Breast epithelium (tissue), 4 donors: ENCODE measurements around the gene ABCC5. TPM values are rescaled to one million over a fixed set of nuclear protein-coding genes. Genes with fewer than 3 reads are reported as not detected.

ENCODE experiments used
- DNase-seq, 2 donors: peaks; one replicate each; pipeline ENCODE4 v3.0.0-alpha.2; 2019; ENCODE audit warnings: low spot score in 2 of 2
- H3K27ac ChIP-seq, 2 donors: fragments of 200-600 bp; sonication (generic) in 1 of 2; one replicate each; pipeline ENCODE4 v1.5.1; 2016 to 2019; ENCODE audit warnings: mild to moderate bottlenecking in 1 of 2
- H3K27me3 ChIP-seq, 2 donors: fragments of 200-600 bp; sonication (generic) in 1 of 2; one replicate each; pipeline versions ENCODE4 v1.5.1 to v1.6.0; 2017 to 2019; ENCODE audit warnings: control low read depth in 1 of 2, mild to moderate bottlenecking in 1 of 2
- H3K36me3 ChIP-seq: fragments of 200-600 bp; one replicate; pipeline ENCODE4 v1.5.1; 2019
- H3K4me1 ChIP-seq, 2 donors: fragments of 200-600 bp; sonication (generic); one replicate each; pipeline ENCODE4 v1.5.1; 2016 to 2019; ENCODE audit warnings: control low read depth in 1 of 2
- H3K4me3 ChIP-seq, 3 donors: fragments of 200-600 bp; sonication (generic); 1 replicate in 2 of 3; 2 replicates in 1 of 3; pipeline ENCODE4 v1.5.1; 2016 to 2019; ENCODE audit warnings: mild to moderate bottlenecking in 3 of 3, moderate library complexity in 2 of 3
- H3K9me3 ChIP-seq, 2 donors: fragments of 200-600 bp; sonication (generic) in 1 of 2; one replicate each; pipeline ENCODE4 v1.5.1; 2016 to 2019; ENCODE audit warnings: control low read depth in 1 of 2
- POLR2A ChIP-seq: fragments of 450-650 bp; IDR thresholded peaks from one replicate; pipeline ENCODE4 v1.6.1; 2016; ENCODE audit warnings: antibody characterized with exemption, mild to moderate bottlenecking, moderate library complexity
- POLR2AphosphoS5 ChIP-seq, 3 donors: sonication (generic); formaldehyde crosslinking; IDR thresholded peaks; one replicate each; pipeline ENCODE4 v1.6.1; 2017; ENCODE audit warnings: antibody characterized with exemption in 3 of 3
- intact Hi-C: fragments of 100-400 bp; cut with DNase I; formaldehyde crosslinking; loops from one replicate; pipeline ENCODE4 v1.15.1; 2023; ENCODE audit warnings: low total_unique reads
- total RNA-seq, 3 donors: library from RNA; depleted of rRNA; stranded (reverse); fragments of >200 nt; gene quantifications; one replicate each; pipeline ENCODE4 v1.1.0, GENCODE V29; 2016
- TF ChIP-seq, protein P1 (sequence below), 3 donors: fragments of 450-650 bp; IDR thresholded peaks; one replicate each; pipeline ENCODE4 v1.5.1; 2016 to 2017; ENCODE audit warnings: antibody characterized with exemption in 3 of 3, mild to moderate bottlenecking in 3 of 3, moderate library complexity in 3 of 3

ABCC5 gene
- total RNA-seq, result 10 to 100 TPM; 21.0 to 29.9 (median 21.8) TPM

DNA sequence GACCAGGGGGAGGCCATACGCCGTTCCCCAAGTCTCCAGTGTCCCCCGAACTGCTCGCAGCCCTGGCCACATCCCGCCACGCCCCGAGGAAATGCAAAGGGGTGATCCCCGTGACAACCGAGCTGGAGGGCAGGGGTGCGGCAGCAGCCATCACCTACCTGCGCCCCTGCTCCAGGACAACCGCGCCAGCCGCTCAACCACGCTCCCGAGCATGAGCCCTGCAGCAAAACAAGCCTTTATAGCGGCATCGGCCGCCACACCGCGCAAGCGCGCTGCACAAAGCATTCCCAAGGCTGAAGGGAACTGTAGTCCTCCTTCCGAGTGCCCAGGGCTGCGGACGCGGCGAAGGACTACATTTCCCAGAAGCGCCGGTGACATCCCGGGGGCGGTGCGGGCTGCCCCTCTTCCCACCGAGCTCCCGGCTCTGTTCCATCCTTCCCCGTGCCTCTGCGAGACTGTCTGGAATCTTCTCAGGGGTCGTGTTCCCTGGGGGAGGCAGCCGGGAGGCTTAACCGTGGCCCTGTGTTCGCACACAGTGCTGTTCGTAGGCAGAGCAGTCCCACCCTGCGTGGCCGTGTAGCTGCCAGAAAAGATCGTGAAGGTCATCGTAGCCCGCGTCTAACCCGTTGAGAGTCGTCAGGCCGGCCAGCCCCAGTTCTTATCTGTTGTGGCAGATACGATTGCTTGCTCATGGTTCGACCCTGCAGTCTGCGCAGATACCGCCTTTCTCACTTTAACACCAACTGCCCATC, at the start of gene ABCC5:
Gene ABCC5 (minus strand): TSS at position 213 of the 752 bp plus-strand sequence. CDS start 3,492 bp downstream, outside the sequence.
- no peaks in the 10 kb centered on the region for H3K9me3 ChIP-seq
- peak; percentile 78 to 81 for DNase-seq
- peak within 1 kb of the TSS; percentile 80 to 97 (median 95) for H3K4me3 ChIP-seq
- no peaks in the 10 kb centered on the region for H3K27me3 ChIP-seq
- H3K4me1 ChIP-seq, result peaks cover 0 to 6% of the 10 kb centered on the region in 2 donors
- TF ChIP-seq POLR2AphosphoS5 (IDR thresholded peaks at IDR 0.05) (peak in 2 of 3 donors; percentile 26 to 48), POLR2A (no peak)
- TF ChIP-seq, protein P1, sequence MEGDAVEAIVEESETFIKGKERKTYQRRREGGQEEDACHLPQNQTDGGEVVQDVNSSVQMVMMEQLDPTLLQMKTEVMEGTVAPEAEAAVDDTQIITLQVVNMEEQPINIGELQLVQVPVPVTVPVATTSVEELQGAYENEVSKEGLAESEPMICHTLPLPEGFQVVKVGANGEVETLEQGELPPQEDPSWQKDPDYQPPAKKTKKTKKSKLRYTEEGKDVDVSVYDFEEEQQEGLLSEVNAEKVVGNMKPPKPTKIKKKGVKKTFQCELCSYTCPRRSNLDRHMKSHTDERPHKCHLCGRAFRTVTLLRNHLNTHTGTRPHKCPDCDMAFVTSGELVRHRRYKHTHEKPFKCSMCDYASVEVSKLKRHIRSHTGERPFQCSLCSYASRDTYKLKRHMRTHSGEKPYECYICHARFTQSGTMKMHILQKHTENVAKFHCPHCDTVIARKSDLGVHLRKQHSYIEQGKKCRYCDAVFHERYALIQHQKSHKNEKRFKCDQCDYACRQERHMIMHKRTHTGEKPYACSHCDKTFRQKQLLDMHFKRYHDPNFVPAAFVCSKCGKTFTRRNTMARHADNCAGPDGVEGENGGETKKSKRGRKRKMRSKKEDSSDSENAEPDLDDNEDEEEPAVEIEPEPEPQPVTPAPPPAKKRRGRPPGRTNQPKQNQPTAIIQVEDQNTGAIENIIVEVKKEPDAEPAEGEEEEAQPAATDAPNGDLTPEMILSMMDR (IDR thresholded peaks at IDR 0.05), result peak in 1 of 3 donors; percentile 57
- H3K36me3 ChIP-seq, result no peaks in the 10 kb centered on the region
- peak within 1 kb of the TSS; percentile 68 to 77 for H3K27ac ChIP-seq
- intact Hi-C loops, result no loop called here

DNA sequence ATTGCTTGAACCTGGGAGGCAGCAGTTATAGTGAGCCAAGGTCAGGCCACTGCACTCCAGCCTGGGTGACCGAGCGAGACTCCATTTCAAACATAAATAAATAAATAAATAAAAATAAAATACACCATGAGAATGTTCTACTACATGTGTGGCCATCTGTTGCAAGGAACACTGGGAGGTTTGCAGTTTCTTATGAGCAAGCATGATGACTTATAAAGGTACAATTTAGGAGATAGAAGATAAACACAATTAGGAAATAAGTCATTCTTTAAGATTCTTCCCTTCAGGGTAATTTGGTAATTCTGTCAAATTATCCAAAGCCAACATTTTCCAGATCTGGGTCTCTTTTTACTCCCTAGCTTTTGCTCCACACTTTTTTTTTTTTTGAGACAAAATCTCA, 48.5 kb upstream of the ABCC5 start:
- H3K4me1 ChIP-seq, result no peaks in the 10 kb centered on the region
- intact Hi-C loops, result no loop called here
- TF ChIP-seq, protein P1 (IDR thresholded peaks at IDR 0.05), result no peak
- TF ChIP-seq POLR2AphosphoS5 (IDR thresholded peaks at IDR 0.05) (no peak), POLR2A (no peak)
- no peak overlapping the region for H3K27ac ChIP-seq
- no peak overlapping the region for H3K4me3 ChIP-seq
- H3K9me3 ChIP-seq, result no peaks in the 10 kb centered on the region
- no peaks in the 10 kb centered on the region for H3K27me3 ChIP-seq
- no peak for DNase-seq
- H3K36me3 ChIP-seq, result no peaks in the 10 kb centered on the region

DNA sequence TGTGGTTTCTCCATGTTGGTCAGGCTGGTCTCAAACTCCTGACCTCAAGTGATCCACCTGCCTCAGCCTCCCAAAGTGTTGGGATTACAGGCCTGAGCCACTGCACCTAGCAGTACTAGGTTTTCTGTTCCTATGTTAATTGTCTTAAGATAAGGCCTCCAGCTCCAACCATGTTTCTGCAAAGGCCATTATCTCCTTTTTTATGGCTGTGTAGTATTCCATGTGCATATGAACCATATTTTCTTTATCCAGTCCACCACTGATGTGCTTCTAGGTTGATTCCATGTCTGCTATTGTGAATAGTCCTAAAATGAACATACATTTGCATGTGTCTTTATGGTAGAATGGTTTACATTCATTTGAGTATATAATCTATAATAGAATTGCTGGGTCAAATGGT, 45.0 kb upstream of the ABCC5 start:
- no peaks in the 10 kb centered on the region for H3K27me3 ChIP-seq
- H3K27ac ChIP-seq, result no peak overlapping the region
- H3K36me3 ChIP-seq, result no peaks in the 10 kb centered on the region
- no peak for DNase-seq
- no peaks in the 10 kb centered on the region for H3K4me1 ChIP-seq
- TF ChIP-seq POLR2AphosphoS5 (IDR thresholded peaks at IDR 0.05), result no peak
- intact Hi-C loops, result no loop called here
- H3K4me3 ChIP-seq, result no peak overlapping the region
- H3K9me3 ChIP-seq, result no peaks in the 10 kb centered on the region

DNA sequence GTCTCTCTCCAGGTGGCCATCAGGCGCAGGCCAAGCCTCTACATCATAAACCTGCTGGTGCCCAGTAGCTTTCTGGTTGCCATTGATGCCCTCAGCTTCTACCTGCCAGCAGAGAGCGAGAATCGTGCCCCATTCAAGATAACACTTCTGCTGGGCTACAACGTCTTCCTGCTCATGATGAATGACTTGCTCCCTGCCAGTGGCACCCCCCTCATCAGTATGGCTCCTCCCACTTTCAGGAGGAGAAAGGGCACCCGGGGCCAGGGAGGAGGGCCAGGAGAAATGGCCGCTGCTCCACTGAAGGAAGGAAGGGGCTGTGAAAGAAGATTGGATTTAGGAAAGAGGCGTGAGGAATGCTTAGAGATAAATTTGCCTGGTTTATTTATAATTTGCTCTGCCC, 41.7 kb upstream of the ABCC5 start:
- H3K36me3 ChIP-seq, result no peaks in the 10 kb centered on the region
- H3K4me3 ChIP-seq, result no peak overlapping the region
- H3K27me3 ChIP-seq, result no peaks in the 10 kb centered on the region
- H3K27ac ChIP-seq, result no peak overlapping the region
- DNase-seq, result no peak
- H3K4me1 ChIP-seq, result no peaks in the 10 kb centered on the region
- no peaks in the 10 kb centered on the region for H3K9me3 ChIP-seq
- TF ChIP-seq POLR2AphosphoS5 (IDR thresholded peaks at IDR 0.05), result no peak
- TF ChIP-seq, protein P1 (IDR thresholded peaks at IDR 0.05), result no peak
- TF ChIP-seq POLR2A, result no peak
- intact Hi-C loops, result no loop called here

DNA sequence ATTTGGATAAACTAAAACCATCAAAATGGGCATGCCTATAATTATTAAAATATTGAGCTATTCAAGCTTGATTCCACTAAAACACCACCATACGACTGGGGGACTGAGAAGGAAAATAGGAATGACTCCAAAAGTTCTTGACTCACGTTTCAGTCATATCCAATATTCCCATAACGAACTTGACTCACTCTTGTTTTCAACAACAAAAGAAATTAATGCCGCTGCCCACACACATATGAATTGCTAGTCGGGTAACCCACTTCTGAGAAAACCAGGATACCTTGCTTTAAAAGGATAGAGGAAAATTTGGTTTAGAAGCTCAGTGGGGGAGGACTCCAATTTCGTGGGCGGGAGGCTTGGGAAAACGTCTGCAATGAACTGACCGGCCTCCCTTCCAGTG, 40.3 kb upstream of the ABCC5 start:
- H3K27me3 ChIP-seq, result no peaks in the 10 kb centered on the region
- no peak overlapping the region for H3K4me3 ChIP-seq
- DNase-seq, result no peak
- TF ChIP-seq, protein P1 (IDR thresholded peaks at IDR 0.05), result no peak
- TF ChIP-seq POLR2A (no peak), POLR2AphosphoS5 (IDR thresholded peaks at IDR 0.05) (no peak)
- no peaks in the 10 kb centered on the region for H3K36me3 ChIP-seq
- H3K9me3 ChIP-seq, result no peaks in the 10 kb centered on the region
- no peaks in the 10 kb centered on the region for H3K4me1 ChIP-seq
- no peak overlapping the region for H3K27ac ChIP-seq
- intact Hi-C loops, result no loop called here
